ENCODE data around the gene INPP5J. TPM values are rescaled to one million over a fixed set of nuclear protein-coding genes. Genes with fewer than 3 reads are reported as not detected.

INPP5J gene, protein sequence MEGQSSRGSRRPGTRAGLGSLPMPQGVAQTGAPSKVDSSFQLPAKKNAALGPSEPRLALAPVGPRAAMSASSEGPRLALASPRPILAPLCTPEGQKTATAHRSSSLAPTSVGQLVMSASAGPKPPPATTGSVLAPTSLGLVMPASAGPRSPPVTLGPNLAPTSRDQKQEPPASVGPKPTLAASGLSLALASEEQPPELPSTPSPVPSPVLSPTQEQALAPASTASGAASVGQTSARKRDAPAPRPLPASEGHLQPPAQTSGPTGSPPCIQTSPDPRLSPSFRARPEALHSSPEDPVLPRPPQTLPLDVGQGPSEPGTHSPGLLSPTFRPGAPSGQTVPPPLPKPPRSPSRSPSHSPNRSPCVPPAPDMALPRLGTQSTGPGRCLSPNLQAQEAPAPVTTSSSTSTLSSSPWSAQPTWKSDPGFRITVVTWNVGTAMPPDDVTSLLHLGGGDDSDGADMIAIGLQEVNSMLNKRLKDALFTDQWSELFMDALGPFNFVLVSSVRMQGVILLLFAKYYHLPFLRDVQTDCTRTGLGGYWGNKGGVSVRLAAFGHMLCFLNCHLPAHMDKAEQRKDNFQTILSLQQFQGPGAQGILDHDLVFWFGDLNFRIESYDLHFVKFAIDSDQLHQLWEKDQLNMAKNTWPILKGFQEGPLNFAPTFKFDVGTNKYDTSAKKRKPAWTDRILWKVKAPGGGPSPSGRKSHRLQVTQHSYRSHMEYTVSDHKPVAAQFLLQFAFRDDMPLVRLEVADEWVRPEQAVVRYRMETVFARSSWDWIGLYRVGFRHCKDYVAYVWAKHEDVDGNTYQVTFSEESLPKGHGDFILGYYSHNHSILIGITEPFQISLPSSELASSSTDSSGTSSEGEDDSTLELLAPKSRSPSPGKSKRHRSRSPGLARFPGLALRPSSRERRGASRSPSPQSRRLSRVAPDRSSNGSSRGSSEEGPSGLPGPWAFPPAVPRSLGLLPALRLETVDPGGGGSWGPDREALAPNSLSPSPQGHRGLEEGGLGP
- not detected for total RNA-seq

DNA sequence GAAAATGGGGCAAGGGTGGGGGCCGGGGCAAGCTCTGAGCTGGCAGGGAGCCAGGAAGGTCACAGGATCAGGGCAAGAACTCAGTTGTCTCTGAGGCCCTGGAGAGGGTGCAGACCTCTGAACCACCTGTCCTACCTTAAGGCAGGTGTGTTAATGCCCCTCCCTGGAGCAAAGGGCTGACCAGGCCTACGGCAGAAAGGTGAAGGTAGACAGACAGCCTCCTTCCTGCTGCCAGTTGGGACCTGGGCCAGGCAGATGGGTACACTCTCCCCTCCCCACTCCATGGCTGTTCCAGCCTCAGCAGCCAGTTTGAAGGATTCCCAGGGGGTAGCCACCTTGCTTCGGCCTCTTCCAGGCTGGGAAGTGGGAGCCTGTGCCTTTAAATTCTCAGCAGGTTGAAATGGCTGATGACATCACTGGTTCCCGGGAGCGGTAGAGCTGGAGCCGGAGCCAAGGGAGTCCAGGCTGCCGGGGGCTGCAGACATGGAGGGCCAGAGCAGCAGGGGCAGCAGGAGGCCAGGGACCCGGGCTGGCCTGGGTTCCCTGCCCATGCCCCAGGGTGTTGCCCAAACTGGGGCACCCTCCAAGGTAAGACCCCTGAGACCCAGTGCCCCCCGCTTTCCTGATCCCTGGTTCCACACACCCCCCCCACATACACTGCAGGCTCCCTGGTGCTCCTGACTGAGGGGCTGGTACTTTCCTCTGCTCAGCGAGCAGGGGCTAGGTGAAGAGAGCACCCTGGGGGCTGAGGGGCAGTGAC, at the start of gene INPP5J:
INPP5J (plus strand) TSS at position 435 of the 760 bp plus-strand sequence; CDS start at position 484, 49 bp downstream.
- TF ChIP-seq, protein P1, sequence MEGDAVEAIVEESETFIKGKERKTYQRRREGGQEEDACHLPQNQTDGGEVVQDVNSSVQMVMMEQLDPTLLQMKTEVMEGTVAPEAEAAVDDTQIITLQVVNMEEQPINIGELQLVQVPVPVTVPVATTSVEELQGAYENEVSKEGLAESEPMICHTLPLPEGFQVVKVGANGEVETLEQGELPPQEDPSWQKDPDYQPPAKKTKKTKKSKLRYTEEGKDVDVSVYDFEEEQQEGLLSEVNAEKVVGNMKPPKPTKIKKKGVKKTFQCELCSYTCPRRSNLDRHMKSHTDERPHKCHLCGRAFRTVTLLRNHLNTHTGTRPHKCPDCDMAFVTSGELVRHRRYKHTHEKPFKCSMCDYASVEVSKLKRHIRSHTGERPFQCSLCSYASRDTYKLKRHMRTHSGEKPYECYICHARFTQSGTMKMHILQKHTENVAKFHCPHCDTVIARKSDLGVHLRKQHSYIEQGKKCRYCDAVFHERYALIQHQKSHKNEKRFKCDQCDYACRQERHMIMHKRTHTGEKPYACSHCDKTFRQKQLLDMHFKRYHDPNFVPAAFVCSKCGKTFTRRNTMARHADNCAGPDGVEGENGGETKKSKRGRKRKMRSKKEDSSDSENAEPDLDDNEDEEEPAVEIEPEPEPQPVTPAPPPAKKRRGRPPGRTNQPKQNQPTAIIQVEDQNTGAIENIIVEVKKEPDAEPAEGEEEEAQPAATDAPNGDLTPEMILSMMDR (IDR thresholded peaks at IDR 0.05; ENCODE audit: low read depth): no peak

DNA sequence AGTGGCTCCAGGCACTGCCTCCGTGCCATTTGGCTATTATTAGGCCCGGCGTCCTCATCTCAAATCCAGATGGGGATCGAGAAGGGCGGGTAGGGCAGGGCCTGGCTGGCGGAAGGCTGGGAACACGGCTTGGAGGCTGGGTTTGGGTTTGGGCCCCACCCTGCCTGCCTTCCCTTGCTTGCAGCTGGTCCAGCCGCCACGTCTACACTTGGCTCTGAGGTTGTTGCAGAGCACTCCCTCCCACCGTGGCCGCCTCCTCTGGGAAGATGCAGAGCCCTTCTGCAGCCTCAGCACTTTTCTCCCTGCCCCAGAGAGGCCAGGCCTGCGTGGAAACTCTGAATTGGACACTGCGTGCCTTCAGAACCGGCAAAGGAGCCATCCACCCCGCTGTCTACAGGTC, 46.8 kb upstream of the INPP5J start:
- TF ChIP-seq, protein P1 (IDR thresholded peaks at IDR 0.05; ENCODE audit: low read depth): no peak

DNA sequence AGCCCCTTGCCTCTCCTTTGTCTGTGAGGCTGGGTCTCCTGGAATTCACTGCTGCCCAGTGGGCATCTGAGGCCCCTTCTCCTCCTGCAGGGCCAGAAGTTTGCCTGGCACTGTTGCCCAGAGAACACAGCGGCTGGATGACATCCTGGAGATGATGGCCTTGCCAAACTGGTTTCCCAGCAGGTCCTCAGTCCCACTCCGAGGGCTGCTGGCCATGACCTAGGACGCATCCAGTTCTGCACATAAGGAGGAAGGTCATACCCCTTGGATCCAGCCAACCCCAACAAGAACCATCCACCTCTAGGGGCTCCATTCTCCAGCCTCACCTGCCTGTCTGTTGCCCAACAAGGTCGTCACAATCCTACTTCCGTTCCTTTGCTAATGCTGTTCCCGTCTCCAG, 45.1 kb upstream of the INPP5J start:
- TF ChIP-seq, protein P1 (IDR thresholded peaks at IDR 0.05; ENCODE audit: low read depth): no peak

DNA sequence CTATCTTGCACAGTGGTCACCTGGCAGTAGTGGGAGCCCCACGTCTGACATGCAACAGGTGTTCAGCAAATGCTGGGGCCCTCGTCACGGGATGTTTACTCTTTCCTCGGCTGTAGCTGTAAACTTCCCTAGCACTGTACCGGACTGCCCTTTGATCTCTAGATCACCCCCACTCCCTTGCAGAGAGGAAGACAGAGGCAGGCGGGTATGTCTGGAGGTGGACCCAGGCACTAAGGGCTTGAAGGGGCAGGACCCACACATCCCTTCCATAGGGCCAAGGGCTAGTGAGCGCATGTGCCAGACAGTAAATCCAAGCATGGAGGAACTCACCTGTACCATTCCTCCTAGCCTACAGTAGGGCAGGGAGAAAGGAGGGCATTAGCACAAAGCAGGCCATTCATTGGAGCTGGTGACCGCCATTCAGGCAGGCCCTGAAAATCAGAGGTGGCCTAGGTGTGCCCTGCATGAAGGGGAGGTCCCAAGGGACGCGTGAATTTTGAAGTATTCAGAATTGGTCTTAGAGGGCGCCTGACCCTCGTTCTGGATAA, 43.6 kb upstream of the INPP5J start:
- TF ChIP-seq, protein P1 (IDR thresholded peaks at IDR 0.05; ENCODE audit: low read depth): no peak

DNA sequence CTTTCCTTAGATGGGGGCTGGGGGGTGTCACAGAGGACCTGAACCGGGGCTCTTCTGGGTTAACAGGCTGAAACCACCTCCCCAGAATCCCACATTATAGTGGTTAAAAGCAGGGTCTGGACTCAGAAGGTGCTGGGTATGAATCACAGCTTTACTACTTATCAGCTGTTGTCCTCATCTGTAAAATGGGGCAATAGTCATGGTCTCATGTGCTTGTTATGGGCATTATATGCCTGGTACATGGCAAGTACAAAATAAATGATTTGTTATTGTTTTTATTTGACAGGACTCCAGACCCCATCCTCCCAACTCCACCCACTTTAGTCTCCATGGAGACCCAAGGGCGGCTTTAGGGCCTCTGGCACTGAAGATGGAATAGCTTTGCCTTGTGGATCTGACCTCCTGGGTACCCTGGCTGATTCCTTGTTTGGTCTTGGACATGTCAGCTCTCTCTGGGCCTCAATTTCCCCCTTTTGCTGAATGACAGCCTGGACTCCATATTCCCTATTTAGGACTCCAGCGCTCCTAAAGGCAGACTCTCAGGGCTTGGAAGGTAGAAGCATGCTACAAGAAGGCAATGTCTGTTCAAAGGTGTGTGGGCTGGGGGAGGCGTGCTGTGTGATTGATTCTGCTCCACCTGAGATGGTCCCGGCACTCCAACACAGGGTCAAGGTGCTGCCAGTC, 42.5 kb upstream of the INPP5J start:
- TF ChIP-seq, protein P1 (IDR thresholded peaks at IDR 0.05; ENCODE audit: low read depth): no peak

DNA sequence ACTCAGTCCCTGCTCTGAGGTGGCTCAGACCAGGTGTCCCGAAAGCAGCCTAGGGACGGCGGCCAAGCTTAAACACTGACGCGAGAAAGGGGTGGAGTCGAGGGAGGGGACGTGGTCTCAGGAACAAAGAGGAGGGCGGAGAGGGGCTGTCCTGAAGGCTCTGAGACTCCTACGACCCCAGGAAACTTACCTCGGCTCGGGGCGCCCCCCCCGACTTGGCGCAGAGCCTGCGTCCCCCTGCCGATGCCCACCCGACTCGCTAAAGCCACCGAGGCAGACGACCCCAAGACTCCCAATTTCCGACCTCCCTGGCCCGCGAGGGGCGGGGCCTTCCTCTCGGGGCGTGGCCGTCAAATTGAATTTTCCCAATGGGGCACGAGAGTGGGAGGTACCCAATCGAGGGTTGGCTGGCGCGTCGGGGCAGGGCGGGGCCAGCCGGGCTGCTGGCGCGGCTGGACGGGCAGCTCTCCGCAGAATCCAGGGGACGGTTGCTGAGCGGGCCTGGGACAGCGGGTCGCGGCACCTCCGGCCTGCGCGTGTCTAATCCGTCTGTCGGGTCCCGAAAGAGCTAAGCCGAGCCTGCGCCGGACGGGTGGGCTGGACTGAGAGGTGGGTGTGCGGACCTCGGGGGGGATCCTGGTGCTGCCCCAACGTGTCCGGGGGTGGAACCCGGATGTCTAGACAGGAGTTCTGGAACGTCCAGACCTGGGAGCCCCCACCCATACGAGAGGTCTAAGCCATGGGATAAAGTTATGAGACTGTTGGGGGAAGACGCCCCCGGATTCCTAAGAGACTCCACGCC, 41.7 kb upstream of the INPP5J start, which contains the start of gene SMTN:
SMTN (plus strand) TSS at position 471 of the 802 bp plus-strand sequence. CDS start 1,941 bp downstream, outside the sequence.
- TF ChIP-seq, protein P1 (IDR thresholded peaks at IDR 0.05; ENCODE audit: low read depth): no peak

Data from subcutaneous adipose tissue (tissue), 4 donors.